GM23248 (cell line): ENCODE data around the gene FXR1. TPM values are rescaled to one million over a fixed set of nuclear protein-coding genes. Genes with fewer than 3 reads are reported as not detected.

Experiments
- DNase-seq: peaks from one replicate; pipeline ENCODE4 v3.0.0-alpha.2; 2015
- H2AFZ ChIP-seq: fragments of 200-600 bp; sonication (generic); 2 replicates; pipeline ENCODE4 v1.6.1; 2016; ENCODE audit warnings: antibody characterized with exemption
- H3F3A ChIP-seq: fragments of 200-600 bp; sonication (generic); 2 replicates; pipeline ENCODE4 v1.6.1; 2016; ENCODE audit warnings: mild to moderate bottlenecking, antibody characterized with exemption, mixed run types; ENCODE audit not compliant: insufficient read depth
- H3K27ac ChIP-seq: fragments of 200-600 bp; sonication (generic); 2 replicates; pipeline ENCODE4 v1.5.1; 2016; ENCODE audit warnings: mild to moderate bottlenecking
- H3K27me3 ChIP-seq: fragments of 200-600 bp; sonication (generic); replicated peaks from 2 replicates; pipeline ENCODE4 v1.6.1; 2016; ENCODE audit warnings: mild to moderate bottlenecking; ENCODE audit not compliant: insufficient read depth
- H3K36me3 ChIP-seq: fragments of 200-600 bp; sonication (generic); 2 replicates; pipeline ENCODE4 v1.6.1; 2016; ENCODE audit warnings: low read depth, mild to moderate bottlenecking
- H3K4me1 ChIP-seq: fragments of 200-600 bp; sonication (generic); 2 replicates; pipeline ENCODE4 v1.6.1; 2016; ENCODE audit warnings: mild to moderate bottlenecking; ENCODE audit not compliant: insufficient read depth
- H3K4me2 ChIP-seq: fragments of 200-600 bp; sonication (generic); one replicate; pipeline ENCODE4 v1.6.1; 2016; ENCODE audit warnings: mild to moderate bottlenecking; ENCODE audit not compliant: unreplicated experiment
- H3K4me3 ChIP-seq: fragments of 200-600 bp; sonication (generic); 2 replicates; pipeline ENCODE4 v1.5.1; 2016; ENCODE audit warnings: mild to moderate bottlenecking
- H3K79me2 ChIP-seq: fragments of 200-600 bp; sonication (generic); 2 replicates; pipeline ENCODE4 v1.6.1; 2016; ENCODE audit warnings: mild to moderate bottlenecking; ENCODE audit not compliant: insufficient read depth
- H3K9ac ChIP-seq: fragments of 200-600 bp; sonication (generic); 2 replicates; pipeline ENCODE4 v1.6.1; 2016; ENCODE audit warnings: mild to moderate bottlenecking
- H3K9me2 ChIP-seq: fragments of 200-600 bp; sonication (generic); 2 replicates; pipeline ENCODE4 v1.6.1; 2016; ENCODE audit warnings: mixed run types, mild to moderate bottlenecking, moderate library complexity; ENCODE audit not compliant: insufficient read depth
- H3K9me3 ChIP-seq: fragments of 200-600 bp; sonication (generic); one replicate; pipeline ENCODE4 v1.6.1; 2017; ENCODE audit warnings: low read depth
- H4K20me1 ChIP-seq: fragments of 200-600 bp; sonication (generic); 2 replicates; pipeline ENCODE4 v1.6.0; 2016; ENCODE audit not compliant: insufficient read depth
- EZH2 ChIP-seq: fragments of 200-600 bp; sonication (generic); IDR thresholded peaks from 2 replicates; pipeline ENCODE4 v1.6.1; 2018; ENCODE audit warnings: antibody characterized with exemption, mild to moderate bottlenecking; ENCODE audit not compliant: insufficient read depth, poor library complexity, severe bottlenecking
- EZH2phosphoT487 ChIP-seq: fragments of 200-600 bp; sonication (generic); IDR thresholded peaks from 2 replicates; pipeline ENCODE4 v1.6.1; 2018; ENCODE audit warnings: antibody characterized with exemption, moderate library complexity, mild to moderate bottlenecking, low read depth; ENCODE audit not compliant: insufficient read depth
- WGBS, 2 experiments: methylation state at CpG; one replicate each; pipeline ENCODE4 v1.1.6; 2015 to 2017; ENCODE audit warnings: low lambda C conversion rate in 2 of 2, low coverage in 1 of 2; ENCODE audit errors: missing lambda C conversion rate in 2 of 2; 5-methylcytosine and 5-hydroxymethylcytosine counted together
- in situ Hi-C: fragments of 300-500 bp; cut with MboI; formaldehyde crosslinking; loops from 2 replicates; pipeline ENCODE4 v1.15.0; 2020
- polyA plus RNA-seq: library from polyadenylated mRNA; unstranded; fragments of >200 nt; fragmentation: Nextera tagmentation; extraction: Ambion mirVana; gene quantifications from 2 replicates; pipeline ENCODE4 v1.2.1, GENCODE V29; 2016
- total RNA-seq: library from RNA; depleted of rRNA; stranded (reverse); fragments of >200 nt; shearing (Covaris generic); gene quantifications from 2 replicates; pipeline ENCODE4 v1.2.3, GENCODE V29; 2014

The FXR1 gene
- total and polyA plus RNA-seq, 2 experiments from 2014 or later: 36.3 to 105 TPM

DNA sequence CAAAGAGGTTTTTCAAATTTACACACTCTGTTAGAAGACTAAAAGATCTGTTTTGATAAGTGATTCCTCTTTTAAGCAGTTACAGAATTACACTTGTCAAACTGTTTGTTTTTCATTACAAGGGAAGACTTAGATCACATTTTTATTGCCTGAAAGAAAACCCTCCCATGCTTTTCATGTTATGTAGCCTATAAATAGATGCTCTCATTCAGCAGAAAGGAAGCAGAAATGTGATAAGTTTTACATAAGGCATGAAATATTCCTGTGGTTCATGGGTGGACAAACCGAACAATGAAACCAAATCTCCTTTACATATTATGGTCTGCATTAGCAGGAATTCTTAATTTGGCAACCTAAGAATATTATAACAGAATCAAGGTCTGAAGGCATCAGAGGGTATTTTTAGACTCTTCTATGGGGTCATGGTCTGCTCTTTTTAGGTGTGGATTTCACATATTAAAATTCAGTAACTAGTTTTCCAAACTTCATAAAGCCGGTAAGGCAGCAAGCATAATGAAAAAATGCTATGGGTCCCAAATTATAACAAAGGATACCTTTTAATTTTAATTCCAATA, 37.3 kb upstream of the FXR1 start:
- no peaks in the 10 kb centered on the region for H3K9me3 ChIP-seq
- no peaks in the 10 kb centered on the region for H3K9me2 ChIP-seq
- H3K4me1 ChIP-seq: peaks cover 5% of the 10 kb centered on the region; the same call in 1 of the 2 replicates
- no peak overlapping the region for H3K4me2 ChIP-seq
- WGBS, 2 experiments: 39 to 66% methylated on average over 2 of the region's 2 CpGs
- no peak overlapping the region for H2AFZ ChIP-seq
- H3K27me3 ChIP-seq: no peaks in the 10 kb centered on the region
- H4K20me1 ChIP-seq: no peaks in the 10 kb centered on the region
- no peaks in the 10 kb centered on the region for H3K79me2 ChIP-seq
- in situ Hi-C loops: no loop called here
- no peaks in the 10 kb centered on the region for H3K36me3 ChIP-seq
- H3K4me3 ChIP-seq: no peak overlapping the region
- no peaks in the 10 kb centered on the region for H3F3A ChIP-seq
- TF ChIP-seq EZH2phosphoT487 (no peak), EZH2 (no peak)
- H3K9ac ChIP-seq: no peak overlapping the region
- DNase-seq: no peak
- H3K27ac ChIP-seq: no peak overlapping the region

DNA sequence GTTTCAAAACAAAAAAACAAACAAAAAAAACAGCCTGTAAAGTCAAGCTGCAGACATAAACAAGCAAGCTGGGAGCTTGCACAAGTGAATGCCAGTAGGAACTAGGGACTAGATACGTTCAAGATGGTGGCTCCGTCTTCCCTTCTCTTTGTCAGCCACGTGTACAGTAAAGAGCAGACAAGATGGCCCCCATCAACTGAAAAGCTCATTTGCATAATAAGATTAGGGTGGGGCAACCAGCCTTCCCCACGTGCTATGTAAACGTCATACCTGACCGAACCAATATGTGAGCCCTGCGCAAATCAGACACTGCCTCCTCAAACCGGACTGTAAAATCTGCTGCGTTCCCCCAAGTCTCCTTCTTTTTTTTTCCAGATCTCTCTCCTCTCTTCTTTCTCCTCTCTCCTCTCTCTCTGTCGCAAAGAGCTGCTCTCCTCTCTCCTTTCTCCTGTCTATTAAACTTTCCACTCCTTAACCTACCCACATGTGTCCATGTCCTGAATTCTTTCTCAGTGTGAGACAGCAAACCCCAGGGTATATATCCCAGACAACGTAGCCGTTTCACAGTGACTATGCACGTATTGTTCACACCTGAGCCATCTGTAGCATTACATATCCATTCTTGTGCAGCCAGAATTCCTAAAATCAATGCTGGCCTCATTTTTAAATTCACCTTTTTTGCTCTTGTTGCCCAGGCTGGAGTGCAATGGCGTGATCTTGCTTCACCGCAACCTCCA, 31.2 kb upstream of the FXR1 start:
- Histone ChIP-seq H3F3A (no peaks in the 10 kb centered on the region), H3K27me3 (no peaks in the 10 kb centered on the region), H2AFZ (no peak overlapping the region), H3K4me1 (no peaks in the 10 kb centered on the region), H4K20me1 (no peaks in the 10 kb centered on the region), H3K9me2 (no peaks in the 10 kb centered on the region), H3K9me3 (no peaks in the 10 kb centered on the region), H3K79me2 (no peaks in the 10 kb centered on the region), H3K9ac (no peak overlapping the region), H3K27ac (no peak overlapping the region), H3K4me2 (no peak overlapping the region), H3K4me3 (no peak overlapping the region), H3K36me3 (no peaks in the 10 kb centered on the region)
- no peak for TF ChIP-seq EZH2phosphoT487
- no peak for TF ChIP-seq EZH2
- in situ Hi-C loops: no loop called here
- WGBS, 2 experiments: 60 to 66% methylated on average over 12 to 15 of the region's 15 CpGs
- DNase-seq: no peak

DNA sequence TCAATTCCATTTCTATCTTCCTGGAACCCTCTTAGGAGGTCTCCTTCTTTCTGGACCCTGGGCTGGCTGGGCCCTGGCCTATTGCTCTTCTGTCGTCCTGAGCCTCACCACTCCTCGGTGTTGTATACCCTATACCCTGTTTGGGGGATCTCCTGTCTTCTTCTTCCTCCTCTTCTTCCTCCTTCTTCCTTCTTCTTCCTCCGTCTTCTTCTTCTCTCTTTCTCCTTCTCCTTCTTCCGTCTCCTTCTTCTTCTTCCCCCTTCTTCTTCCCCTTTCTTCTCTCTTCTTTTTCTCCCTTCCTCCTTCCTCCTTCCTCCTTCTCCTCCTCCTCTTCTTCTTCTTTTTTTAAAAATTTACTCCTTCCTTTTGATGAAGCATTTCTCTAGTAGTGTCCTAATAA, 30.4 kb upstream of the FXR1 start:
- H3K4me3 ChIP-seq: no peak overlapping the region
- no peaks in the 10 kb centered on the region for H3K79me2 ChIP-seq
- H3K9ac ChIP-seq: no peak overlapping the region
- H3K4me2 ChIP-seq: no peak overlapping the region
- H3K4me1 ChIP-seq: no peaks in the 10 kb centered on the region
- in situ Hi-C loops: no loop called here
- no peaks in the 10 kb centered on the region for H3K9me3 ChIP-seq
- TF ChIP-seq EZH2phosphoT487 (no peak), EZH2 (no peak)
- no peaks in the 10 kb centered on the region for H3F3A ChIP-seq
- no peak for DNase-seq
- H3K27ac ChIP-seq: no peak overlapping the region
- no peaks in the 10 kb centered on the region for H4K20me1 ChIP-seq
- H2AFZ ChIP-seq: no peak overlapping the region
- WGBS, 2 experiments: 32 to 49% methylated on average over 4 of the region's 4 CpGs
- H3K9me2 ChIP-seq: no peaks in the 10 kb centered on the region
- no peaks in the 10 kb centered on the region for H3K27me3 ChIP-seq
- no peaks in the 10 kb centered on the region for H3K36me3 ChIP-seq

DNA sequence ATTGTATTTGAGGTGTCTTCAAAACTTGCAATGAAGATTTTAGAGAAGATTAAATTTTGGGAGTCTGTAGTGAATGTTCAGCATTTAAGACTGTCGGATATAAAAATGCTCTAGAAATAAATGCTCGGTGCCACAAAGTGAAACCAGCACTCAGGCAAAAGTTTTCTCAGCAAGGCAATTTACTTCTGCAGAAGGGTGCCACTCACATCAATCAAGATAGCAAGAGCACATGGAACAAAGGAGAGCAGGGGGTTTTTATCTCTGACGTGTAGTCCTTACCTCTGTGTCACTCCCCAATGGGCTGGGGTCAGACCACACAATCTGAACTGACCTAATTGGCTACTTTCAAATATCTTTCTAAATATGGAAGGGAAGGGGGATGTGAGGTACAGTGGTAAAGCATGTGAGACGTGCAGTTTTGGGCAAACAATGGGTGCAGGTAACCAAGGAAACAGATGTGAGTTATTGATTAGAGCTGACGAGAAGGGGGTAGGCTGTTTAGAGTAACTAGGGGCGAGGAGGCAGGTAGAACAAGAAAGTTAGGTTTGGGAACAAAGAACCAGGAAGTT, 23.4 kb upstream of the FXR1 start:
- no peaks in the 10 kb centered on the region for H3K79me2 ChIP-seq

More for the DNA sequence above, 23.4 kb upstream of the FXR1 start:
- H3K9me2 ChIP-seq: no peaks in the 10 kb centered on the region
- no peaks in the 10 kb centered on the region for H4K20me1 ChIP-seq
- no peaks in the 10 kb centered on the region for H3K9me3 ChIP-seq
- no peaks in the 10 kb centered on the region for H3F3A ChIP-seq
- no peak overlapping the region for H3K4me2 ChIP-seq
- no peak overlapping the region for H3K27ac ChIP-seq
- in situ Hi-C loops: no loop called here
- no peaks in the 10 kb centered on the region for H3K36me3 ChIP-seq
- H3K9ac ChIP-seq: no peak overlapping the region
- no peak for DNase-seq
- no peaks in the 10 kb centered on the region for H3K27me3 ChIP-seq
- TF ChIP-seq EZH2 (no peak), EZH2phosphoT487 (no peak)
- 29 to 32% methylated on average over 6 of the region's 6 CpGs for WGBS, 2 experiments
- no peaks in the 10 kb centered on the region for H3K4me1 ChIP-seq
- no peak overlapping the region for H3K4me3 ChIP-seq
- H2AFZ ChIP-seq: no peak overlapping the region
